NT2/D1 (cell line): Measurements from ENCODE around the gene MIPOL1.
A peak's percentile ranks its signal among the peaks of the same experiment; 100 is the strongest.

Experiments used
- DNase-seq: peaks from one replicate; pipeline ENCODE4 v3.0.0-alpha.2; 2011; ENCODE audit warnings: low read depth, low spot score
- H3K27me3 ChIP-seq: 2 replicates; pipeline ENCODE4 v1.6.0; 2011; ENCODE audit warnings: mild to moderate bottlenecking; ENCODE audit not compliant: insufficient read length, insufficient read depth
- H3K36me3 ChIP-seq: 2 replicates; pipeline ENCODE4 v1.6.1; 2011; ENCODE audit warnings: mild to moderate bottlenecking, low read length, mixed read lengths; ENCODE audit not compliant: insufficient read depth, insufficient read length
- H3K4me1 ChIP-seq: 2 replicates; pipeline ENCODE4 v1.5.1; 2011; ENCODE audit not compliant: insufficient read depth, insufficient read length
- H3K4me3 ChIP-seq: 2 replicates; pipeline ENCODE4 v1.5.1; 2011; ENCODE audit warnings: low read depth; ENCODE audit not compliant: insufficient read length
- H3K9ac ChIP-seq: 2 replicates; pipeline ENCODE4 v1.6.0; 2011; ENCODE audit warnings: low read depth; ENCODE audit not compliant: insufficient read length
- H3K9me3 ChIP-seq: 2 replicates; pipeline ENCODE4 v1.5.1; 2011; ENCODE audit warnings: mild to moderate bottlenecking, low read length; ENCODE audit not compliant: insufficient read depth
- SUZ12 ChIP-seq: IDR thresholded peaks from 2 replicates; pipeline ENCODE4 v1.6.1; 2011; ENCODE audit not compliant: insufficient read length, insufficient read depth; ENCODE audit errors: extremely low read depth
- YY1 ChIP-seq: IDR thresholded peaks from 2 replicates; pipeline ENCODE4 v1.6.1; 2011; ENCODE audit not compliant: insufficient read length, insufficient read depth
- ZNF274 ChIP-seq: IDR thresholded peaks from 2 replicates; pipeline ENCODE4 v1.6.1; 2011; ENCODE audit warnings: mild to moderate bottlenecking, low read depth, low read length

Gene MIPOL1

DNA sequence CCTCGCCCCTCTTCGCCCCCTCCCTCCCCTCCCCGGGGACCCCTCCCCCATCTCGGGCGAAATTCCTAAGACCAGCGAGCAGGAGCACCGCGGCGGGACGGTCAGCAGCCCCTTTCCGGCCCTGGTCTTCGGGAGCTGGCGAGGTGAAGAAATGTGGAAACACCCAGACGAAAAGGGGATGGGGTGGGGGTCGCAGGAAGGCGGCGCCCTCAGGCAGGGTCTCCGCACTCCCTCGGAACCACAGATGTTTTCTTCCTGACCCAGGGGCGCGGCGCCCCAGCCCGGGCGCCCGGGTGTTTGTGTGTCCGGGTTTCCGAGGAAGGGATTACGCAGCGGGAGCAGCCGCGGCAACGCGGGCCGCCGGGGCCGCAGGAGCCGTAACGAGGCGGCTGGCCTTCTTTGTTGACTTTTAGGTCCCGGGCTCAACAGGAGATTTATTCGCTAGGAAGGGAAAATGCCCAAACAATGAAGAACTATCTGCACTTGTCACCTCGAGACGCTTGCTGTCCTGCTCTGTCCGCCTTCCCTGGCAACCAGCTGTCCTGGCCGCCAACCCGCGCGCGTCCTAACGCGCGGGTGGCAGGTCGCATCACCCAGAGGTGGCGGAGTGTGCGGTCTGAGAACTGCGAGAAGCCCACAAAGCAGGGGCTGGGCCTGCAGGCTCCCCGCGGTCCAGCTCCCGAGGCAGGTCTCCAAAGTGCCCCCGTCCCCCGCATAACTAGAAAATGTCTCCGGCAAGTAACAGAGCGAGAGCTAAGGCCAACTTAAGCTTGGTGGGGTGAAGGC is 390.3 kb downstream of the MIPOL1 start:
- peak overlapping the region; percentile 50 for H3K9ac ChIP-seq
- no peaks in the 10 kb centered on the region for H3K36me3 ChIP-seq
- TF ChIP-seq ZNF274 (no peak), SUZ12 (peak; percentile 89)
- no peaks in the 10 kb centered on the region; the same call in 1 of the 2 replicates for H3K9me3 ChIP-seq
- H3K27me3 ChIP-seq = peaks cover 100% of the 10 kb centered on the region
- peak overlapping the region; percentile 24 for H3K4me3 ChIP-seq
- no peak for DNase-seq
- no peaks in the 10 kb centered on the region for H3K4me1 ChIP-seq

GRCh38 chr14:37588667-37588955 is 390.9 kb downstream of the MIPOL1 start:
- DNase-seq = no peak
- Histone ChIP-seq H3K9ac (no peak overlapping the region), H3K9me3 (no peaks in the 10 kb centered on the region; the same call in 1 of the 2 replicates), H3K27me3 (peaks cover 100% of the 10 kb centered on the region), H3K4me3 (peak overlapping the region; percentile 24), H3K4me1 (no peaks in the 10 kb centered on the region), H3K36me3 (no peaks in the 10 kb centered on the region)
- TF ChIP-seq SUZ12 (no peak), ZNF274 (no peak), YY1 (no peak)

- DNase-seq = no peak
- H3K9me3 ChIP-seq = no peaks in the 10 kb centered on the region; the same call in 1 of the 2 replicates
- H3K4me3 ChIP-seq = no peak overlapping the region
- H3K27me3 ChIP-seq = peaks cover 100% of the 10 kb centered on the region
- no peaks in the 10 kb centered on the region for H3K4me1 ChIP-seq
- H3K36me3 ChIP-seq = no peaks in the 10 kb centered on the region
- H3K9ac ChIP-seq = no peak overlapping the region
- no peak for TF ChIP-seq ZNF274
- no peak for TF ChIP-seq YY1
- no peak for TF ChIP-seq SUZ12
These were observed 391.4 kb downstream of the MIPOL1 start for GRCh38 chr14:37588956-37589714.

DNA sequence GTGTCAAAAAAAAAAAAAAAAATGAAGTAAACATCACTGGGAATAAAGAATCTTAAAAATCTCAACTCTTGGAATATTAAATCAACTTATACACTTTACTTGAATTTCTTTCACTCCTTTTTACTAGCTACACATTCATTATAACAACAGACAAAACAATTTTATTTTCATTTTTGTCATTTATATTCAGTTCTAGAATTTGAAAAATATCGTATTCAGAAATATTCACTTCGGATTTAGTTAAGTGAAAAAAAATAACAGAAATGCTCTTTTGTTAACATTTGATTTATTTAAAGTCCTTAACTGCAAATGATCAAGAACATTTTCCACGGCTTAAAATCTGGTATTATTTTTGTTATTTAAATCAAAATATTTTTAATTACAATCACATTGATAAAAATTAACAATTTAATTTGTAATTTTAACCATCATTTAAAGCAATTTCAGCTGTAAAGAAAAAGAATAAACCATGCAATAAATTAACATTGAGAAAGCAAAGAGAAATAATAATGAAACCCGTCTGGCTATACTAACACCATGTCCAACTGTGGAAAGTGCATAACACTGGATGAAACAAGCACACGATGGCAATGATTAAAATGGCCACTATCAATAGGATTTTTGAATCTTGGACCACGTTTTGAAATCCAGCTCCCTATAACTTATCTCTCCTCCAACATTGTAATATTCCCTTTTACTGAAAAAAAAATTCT is 392.1 kb downstream of the MIPOL1 start:
- H3K27me3 ChIP-seq = peaks cover 99% of the 10 kb centered on the region
- DNase-seq = no peak
- TF ChIP-seq ZNF274 = no peak
- TF ChIP-seq SUZ12 = no peak
- TF ChIP-seq YY1 = no peak
- H3K36me3 ChIP-seq = no peaks in the 10 kb centered on the region
- H3K4me3 ChIP-seq = no peak overlapping the region
- H3K9ac ChIP-seq = no peak overlapping the region
- no peaks in the 10 kb centered on the region for H3K4me1 ChIP-seq
- H3K9me3 ChIP-seq = no peaks in the 10 kb centered on the region; the same call in 1 of the 2 replicates

- H3K9ac ChIP-seq = no peak overlapping the region
- DNase-seq = no peak
- no peaks in the 10 kb centered on the region for H3K36me3 ChIP-seq
- no peak overlapping the region for H3K4me3 ChIP-seq
- no peak for TF ChIP-seq YY1
- no peak for TF ChIP-seq SUZ12
- no peak for TF ChIP-seq ZNF274
- no peaks in the 10 kb centered on the region for H3K4me1 ChIP-seq
- no peaks in the 10 kb centered on the region; the same call in 1 of the 2 replicates for H3K9me3 ChIP-seq
- peaks cover 95% of the 10 kb centered on the region for H3K27me3 ChIP-seq
These were observed 392.8 kb downstream of the MIPOL1 start for GRCh38 chr14:37590428-37591139.

GRCh38 chr14:37591311-37591940 is 393.7 kb downstream of the MIPOL1 start:
- no peaks in the 10 kb centered on the region for H3K4me1 ChIP-seq

More at GRCh38 chr14:37591311-37591940, 393.7 kb downstream of the MIPOL1 start:
- no peak overlapping the region for H3K4me3 ChIP-seq
- H3K27me3 ChIP-seq = peaks cover 96% of the 10 kb centered on the region
- no peak for TF ChIP-seq SUZ12
- TF ChIP-seq YY1 = no peak
- H3K9me3 ChIP-seq = no peaks in the 10 kb centered on the region; the same call in 1 of the 2 replicates
- H3K9ac ChIP-seq = no peak overlapping the region
- DNase-seq = no peak
- no peaks in the 10 kb centered on the region for H3K36me3 ChIP-seq
